Measurements from ENCODE around the gene PPFIA3. TPM values are rescaled to one million over a fixed set of nuclear protein-coding genes. Genes with fewer than 3 reads are reported as not detected.
"Not testable (repeated sequence)": the region's sequence is repeated elsewhere in the genome, so short reads cannot be mapped to it uniquely, and the experiment has no call there.

Gene PPFIA3
- total and polyA plus RNA-seq, 2 donors (not counting 1 experiment from before 2014, with no cell fraction given), result 2.1 to 3.4 TPM

DNA sequence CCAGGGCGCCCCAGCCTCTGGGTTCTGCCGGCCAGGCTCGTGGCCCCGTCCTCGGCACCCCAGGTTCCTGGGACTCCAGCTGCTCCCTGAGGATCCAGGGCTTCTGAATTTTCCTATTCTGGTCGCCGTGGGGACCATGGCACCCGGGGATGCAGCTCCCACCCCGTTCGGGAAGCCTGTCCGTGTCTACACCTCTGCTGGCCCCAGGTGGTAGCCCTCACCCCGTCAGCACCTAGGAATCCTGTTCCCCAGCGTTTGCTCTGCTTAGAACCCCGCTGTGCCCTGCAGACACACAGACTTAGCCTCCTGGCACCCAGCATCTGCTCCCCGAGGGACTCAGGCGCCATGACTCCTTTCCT, 960 bp downstream of the PPFIA3 start:
- TF ChIP-seq EZH2 (IDR thresholded peaks at IDR 0.05; ENCODE audit: borderline replicate concordance, insufficient read depth, low read depth, low read length, poor library complexity, severe bottlenecking), result no peak
- TF ChIP-seq, protein P1, sequence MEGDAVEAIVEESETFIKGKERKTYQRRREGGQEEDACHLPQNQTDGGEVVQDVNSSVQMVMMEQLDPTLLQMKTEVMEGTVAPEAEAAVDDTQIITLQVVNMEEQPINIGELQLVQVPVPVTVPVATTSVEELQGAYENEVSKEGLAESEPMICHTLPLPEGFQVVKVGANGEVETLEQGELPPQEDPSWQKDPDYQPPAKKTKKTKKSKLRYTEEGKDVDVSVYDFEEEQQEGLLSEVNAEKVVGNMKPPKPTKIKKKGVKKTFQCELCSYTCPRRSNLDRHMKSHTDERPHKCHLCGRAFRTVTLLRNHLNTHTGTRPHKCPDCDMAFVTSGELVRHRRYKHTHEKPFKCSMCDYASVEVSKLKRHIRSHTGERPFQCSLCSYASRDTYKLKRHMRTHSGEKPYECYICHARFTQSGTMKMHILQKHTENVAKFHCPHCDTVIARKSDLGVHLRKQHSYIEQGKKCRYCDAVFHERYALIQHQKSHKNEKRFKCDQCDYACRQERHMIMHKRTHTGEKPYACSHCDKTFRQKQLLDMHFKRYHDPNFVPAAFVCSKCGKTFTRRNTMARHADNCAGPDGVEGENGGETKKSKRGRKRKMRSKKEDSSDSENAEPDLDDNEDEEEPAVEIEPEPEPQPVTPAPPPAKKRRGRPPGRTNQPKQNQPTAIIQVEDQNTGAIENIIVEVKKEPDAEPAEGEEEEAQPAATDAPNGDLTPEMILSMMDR (IDR thresholded peaks at IDR 0.05), result no peak
- Histone ChIP-seq H3K27me3 (replicated peaks in 1 of 4; ENCODE audit: control extremely low read depth in 1 of 4, control insufficient read depth in 3 of 4, insufficient read depth in 4 of 4, low read length in 3 of 4) (peaks cover 0 to 11% (median 2%) of the 10 kb centered on the region in 4 experiments), H3K9me3 (ENCODE audit: control extremely low read depth in 1 of 3, control insufficient read depth in 2 of 3, insufficient read depth in 1 of 3, low read length in 2 of 3) (no peaks in the 10 kb centered on the region), H3K4me1 (ENCODE audit: control insufficient read depth in 2 of 2, insufficient read depth in 2 of 2, low read length in 2 of 2) (peaks cover 19 to 23% of the 10 kb centered on the region in 2 donors), H3K9ac (ENCODE audit: low read length) (peak overlapping the region; percentile 85), H2AFZ (ENCODE audit: insufficient read depth, low read depth, low read length, poor library complexity, severe bottlenecking) (peak overlapping the region; percentile 88), H4K20me1 (ENCODE audit: control insufficient read depth, insufficient read depth, low read length, poor library complexity, severe bottlenecking) (no peaks in the 10 kb centered on the region), H3K4me2 (replicated peaks; ENCODE audit: low read depth, low read length, poor library complexity, severe bottlenecking) (peak overlapping the region; percentile 91), H3K27ac (ENCODE audit: low read length in 2 of 2) (no peak overlapping the region), H3K4me3 (ENCODE audit: control extremely low read depth in 1 of 5, extremely low read depth in 1 of 5, insufficient read depth in 1 of 5, low read depth in 2 of 5, low read length in 4 of 5) (peak overlapping the region in 2 of 5 experiments; percentile 58 to 66), H3K79me2 (ENCODE audit: control insufficient read depth, insufficient read depth, low read length) (no peaks in the 10 kb centered on the region), H3K36me3 (replicated peaks in 1 of 2; ENCODE audit: control extremely low read depth in 1 of 2, control insufficient read depth in 1 of 2, extremely low read depth in 1 of 2, insufficient read depth in 2 of 2, low read length in 1 of 2) (no peaks in the 10 kb centered on the region)
- H3K4me3 Mint-ChIP-seq, result peak overlapping the region; percentile 78
- H3K27ac Mint-ChIP-seq, result no peak overlapping the region
- ATAC-seq (ENCODE audit: low read depth) (no peak), DNase-seq (no peak)
- ChIA-PET CTCF (interaction anchor here (0.6 to 2.2 kb wide), 4 partner anchors 14 to 27 kb away, joined by 4 to 7 read pairs (median 4); no protein-coding TSS in a partner anchor), POLR2A (interaction anchor here (1.5 kb wide), 1 partner anchor 8 kb away, joined by 9 read pairs; no protein-coding TSS in a partner anchor)
- peaks cover 6% of the 10 kb centered on the region for H3K27me3 Mint-ChIP-seq
- 26% methylated on average over 16 of the region's 16 CpGs for WGBS (ENCODE audit: insufficient coverage)
- H3K9me3 Mint-ChIP-seq (ENCODE audit: insufficient read depth), result no peaks in the 10 kb centered on the region
- intact Hi-C loops (cut with micrococcal nuclease), result no loop called here
- peaks cover 33% of the 10 kb centered on the region for H3K4me1 Mint-ChIP-seq

DNA sequence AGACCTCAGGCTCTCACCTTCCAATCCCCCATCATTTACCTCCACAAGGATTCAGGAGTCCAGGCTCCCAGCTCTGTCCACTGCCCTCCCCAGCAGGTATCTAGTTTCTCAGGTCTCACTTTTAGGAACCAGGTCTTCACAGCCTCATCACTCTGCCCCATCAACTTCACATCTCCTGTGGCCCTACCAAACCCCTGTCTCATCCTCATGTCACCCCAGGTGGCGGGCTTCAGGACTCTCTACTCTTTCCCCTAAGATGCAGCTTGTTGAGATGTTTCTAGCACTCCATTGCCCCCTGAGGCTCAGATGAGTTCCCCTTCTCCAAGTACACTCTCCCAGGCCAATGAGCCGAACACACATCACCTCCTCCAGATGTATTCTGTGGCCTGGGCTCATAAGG, 1.5 kb downstream of the PPFIA3 start:
- WGBS (ENCODE audit: insufficient coverage), result 100% methylated on average over 1 of the region's 2 CpGs
- Mint-ChIP-seq H3K9me3 (ENCODE audit: insufficient read depth) (no peaks in the 10 kb centered on the region), H3K27ac (peak overlapping the region; percentile 39), H3K4me1 (peaks cover 33% of the 10 kb centered on the region), H3K4me3 (peak overlapping the region; percentile 78), H3K27me3 (peaks cover 6% of the 10 kb centered on the region)
- no peak overlapping the region for H3K9ac ChIP-seq (ENCODE audit: low read length)
- ChIA-PET POLR2A (no interaction called here), CTCF (interaction anchor here (0.6 to 2.2 kb wide), 4 partner anchors 23 to 473 kb away, joined by 3 to 7 read pairs (median 4); no protein-coding TSS in a partner anchor)
- no peak overlapping the region for H3K4me2 ChIP-seq (replicated peaks; ENCODE audit: low read depth, low read length, poor library complexity, severe bottlenecking)
- TF ChIP-seq, protein P1 (IDR thresholded peaks at IDR 0.05), result no peak
- TF ChIP-seq EZH2 (IDR thresholded peaks at IDR 0.05; ENCODE audit: borderline replicate concordance, insufficient read depth, low read depth, low read length, poor library complexity, severe bottlenecking), result no peak
- no peak overlapping the region for H3K27ac ChIP-seq (ENCODE audit: low read length in 2 of 2)
- peaks cover 19 to 23% of the 10 kb centered on the region in 2 donors for H3K4me1 ChIP-seq (ENCODE audit: control insufficient read depth in 2 of 2, insufficient read depth in 2 of 2, low read length in 2 of 2)
- peaks cover 0 to 11% (median 2%) of the 10 kb centered on the region in 4 experiments for H3K27me3 ChIP-seq (replicated peaks in 1 of 4; ENCODE audit: control extremely low read depth in 1 of 4, control insufficient read depth in 3 of 4, insufficient read depth in 4 of 4, low read length in 3 of 4)
- intact Hi-C loops (cut with micrococcal nuclease), result no loop called here
- DNase-seq, result peak; percentile 34
- H3K4me3 ChIP-seq (ENCODE audit: control extremely low read depth in 1 of 5, extremely low read depth in 1 of 5, insufficient read depth in 1 of 5, low read depth in 2 of 5, low read length in 4 of 5), result no peak overlapping the region
- no peaks in the 10 kb centered on the region for H3K9me3 ChIP-seq (ENCODE audit: control extremely low read depth in 1 of 3, control insufficient read depth in 2 of 3, insufficient read depth in 1 of 3, low read length in 2 of 3)
- ATAC-seq (ENCODE audit: low read depth), result no peak
- H3K79me2 ChIP-seq (ENCODE audit: control insufficient read depth, insufficient read depth, low read length), result no peaks in the 10 kb centered on the region
- H4K20me1 ChIP-seq (ENCODE audit: control insufficient read depth, insufficient read depth, low read length, poor library complexity, severe bottlenecking), result no peaks in the 10 kb centered on the region
- H2AFZ ChIP-seq (ENCODE audit: insufficient read depth, low read depth, low read length, poor library complexity, severe bottlenecking), result no peak overlapping the region
- no peaks in the 10 kb centered on the region for H3K36me3 ChIP-seq (replicated peaks in 1 of 2; ENCODE audit: control extremely low read depth in 1 of 2, control insufficient read depth in 1 of 2, extremely low read depth in 1 of 2, insufficient read depth in 2 of 2, low read length in 1 of 2)

DNA sequence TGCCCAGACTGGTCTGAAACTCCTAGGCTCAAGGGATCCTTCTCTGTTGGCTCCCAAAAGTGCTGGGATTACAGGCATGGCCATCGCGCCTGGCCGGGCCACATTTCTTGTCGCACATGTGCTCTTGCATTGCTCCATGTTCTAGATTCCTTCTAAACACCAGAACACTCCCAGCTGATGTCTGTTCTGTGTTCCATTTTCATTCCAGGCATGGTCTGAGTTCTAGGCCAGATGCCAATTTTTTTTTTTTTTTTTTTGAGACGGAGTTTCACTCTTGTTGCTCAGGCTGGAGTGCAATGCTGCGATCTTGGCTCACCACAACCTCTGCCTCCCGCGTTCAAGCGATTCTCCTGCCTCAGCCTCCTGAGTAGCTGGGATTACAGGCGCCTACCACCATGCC, 2.5 kb downstream of the PPFIA3 start:
- H3K4me3 ChIP-seq (ENCODE audit: control extremely low read depth in 1 of 5, extremely low read depth in 1 of 5, insufficient read depth in 1 of 5, low read depth in 2 of 5, low read length in 4 of 5); H2AFZ ChIP-seq (ENCODE audit: insufficient read depth, low read depth, low read length, poor library complexity, severe bottlenecking); H3K9me3 ChIP-seq (ENCODE audit: control extremely low read depth in 1 of 3, control insufficient read depth in 2 of 3, insufficient read depth in 1 of 3, low read length in 2 of 3); H4K20me1 ChIP-seq (ENCODE audit: control insufficient read depth, insufficient read depth, low read length, poor library complexity, severe bottlenecking); H3K9ac ChIP-seq (ENCODE audit: low read length); intact Hi-C loops (cut with micrococcal nuclease); H3K36me3 ChIP-seq (replicated peaks in 1 of 2; ENCODE audit: control extremely low read depth in 1 of 2, control insufficient read depth in 1 of 2, extremely low read depth in 1 of 2, insufficient read depth in 2 of 2, low read length in 1 of 2); H3K27me3 Mint-ChIP-seq; H3K4me2 ChIP-seq (replicated peaks; ENCODE audit: low read depth, low read length, poor library complexity, severe bottlenecking); H3K9me3 Mint-ChIP-seq (ENCODE audit: insufficient read depth); H3K79me2 ChIP-seq (ENCODE audit: control insufficient read depth, insufficient read depth, low read length); H3K27ac Mint-ChIP-seq; ATAC-seq (ENCODE audit: low read depth); DNase-seq; H3K27ac ChIP-seq (ENCODE audit: low read length in 2 of 2); H3K4me3 Mint-ChIP-seq: not testable (repeated sequence)
- H3K27me3 ChIP-seq (replicated peaks in 1 of 4; ENCODE audit: control extremely low read depth in 1 of 4, control insufficient read depth in 3 of 4, insufficient read depth in 4 of 4, low read length in 3 of 4), result peaks cover 0 to 11% (median 2%) of the 10 kb centered on the region in 4 experiments
- ChIA-PET POLR2A (interaction anchor here (0.7 kb wide), 2 partner anchors 18 to 279 kb away, joined by 3 to 10 read pairs; no protein-coding TSS in a partner anchor), CTCF (interaction anchor here (0.7 to 2.2 kb wide), 3 partner anchors 24 to 472 kb away, joined by 3 to 7 read pairs (median 3); no protein-coding TSS in a partner anchor)
- WGBS (ENCODE audit: insufficient coverage), result 95% methylated on average over 8 of the region's 10 CpGs
- peaks cover 26% of the 10 kb centered on the region for H3K4me1 Mint-ChIP-seq
- peaks cover 19 to 23% of the 10 kb centered on the region in 2 donors for H3K4me1 ChIP-seq (ENCODE audit: control insufficient read depth in 2 of 2, insufficient read depth in 2 of 2, low read length in 2 of 2)
